Measurements from ENCODE around the gene DDI1. TPM values are rescaled to one million over a fixed set of nuclear protein-coding genes. Genes with fewer than 3 reads are reported as not detected.

Gene DDI1
- not detected for total RNA-seq (ENCODE audit: unreplicated experiment)
- long read RNA-seq: 0 reads

DNA sequence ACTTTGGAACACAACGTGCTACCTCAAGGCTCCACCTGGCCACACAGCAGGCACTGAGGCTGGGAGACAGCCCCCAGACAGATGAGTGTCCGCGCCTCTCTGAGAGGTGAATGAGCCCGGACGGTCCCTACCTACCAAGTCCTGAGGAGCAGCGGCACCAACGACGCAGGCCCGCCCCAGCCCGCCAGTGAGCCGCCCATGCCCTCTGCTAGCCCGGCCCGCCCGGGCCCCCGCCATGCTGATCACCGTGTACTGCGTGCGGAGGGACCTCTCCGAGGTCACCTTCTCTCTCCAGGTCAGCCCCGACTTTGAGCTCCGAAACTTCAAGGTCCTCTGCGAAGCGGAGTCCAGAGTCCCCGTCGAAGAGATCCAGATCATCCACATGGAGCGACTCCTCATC, at the start of gene DDI1:
Gene DDI1 (plus strand): TSS at position 53 of the 400 bp plus-strand sequence. CDS start 183 bp downstream, at position 236.
- Mint-ChIP-seq H3K27me3 (ENCODE audit: unreplicated experiment) (no peaks in the 10 kb centered on the region), H3K4me3 (ENCODE audit: unreplicated experiment) (no peak within 1 kb of the TSS), H3K36me3 (ENCODE audit: low read depth, unreplicated experiment) (peaks cover 7% of the 10 kb centered on the region), H3K9me3 (ENCODE audit: unreplicated experiment) (no peaks in the 10 kb centered on the region), H3K27ac (ENCODE audit: unreplicated experiment) (no peak within 1 kb of the TSS), H3K4me1 (ENCODE audit: unreplicated experiment) (no peaks in the 10 kb centered on the region)
- no peak for DNase-seq (ENCODE audit: low spot score)
- TF ChIP-seq, protein P1, sequence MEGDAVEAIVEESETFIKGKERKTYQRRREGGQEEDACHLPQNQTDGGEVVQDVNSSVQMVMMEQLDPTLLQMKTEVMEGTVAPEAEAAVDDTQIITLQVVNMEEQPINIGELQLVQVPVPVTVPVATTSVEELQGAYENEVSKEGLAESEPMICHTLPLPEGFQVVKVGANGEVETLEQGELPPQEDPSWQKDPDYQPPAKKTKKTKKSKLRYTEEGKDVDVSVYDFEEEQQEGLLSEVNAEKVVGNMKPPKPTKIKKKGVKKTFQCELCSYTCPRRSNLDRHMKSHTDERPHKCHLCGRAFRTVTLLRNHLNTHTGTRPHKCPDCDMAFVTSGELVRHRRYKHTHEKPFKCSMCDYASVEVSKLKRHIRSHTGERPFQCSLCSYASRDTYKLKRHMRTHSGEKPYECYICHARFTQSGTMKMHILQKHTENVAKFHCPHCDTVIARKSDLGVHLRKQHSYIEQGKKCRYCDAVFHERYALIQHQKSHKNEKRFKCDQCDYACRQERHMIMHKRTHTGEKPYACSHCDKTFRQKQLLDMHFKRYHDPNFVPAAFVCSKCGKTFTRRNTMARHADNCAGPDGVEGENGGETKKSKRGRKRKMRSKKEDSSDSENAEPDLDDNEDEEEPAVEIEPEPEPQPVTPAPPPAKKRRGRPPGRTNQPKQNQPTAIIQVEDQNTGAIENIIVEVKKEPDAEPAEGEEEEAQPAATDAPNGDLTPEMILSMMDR (IDR thresholded peaks at IDR 0.05; ENCODE audit: unreplicated experiment): no peak

DNA sequence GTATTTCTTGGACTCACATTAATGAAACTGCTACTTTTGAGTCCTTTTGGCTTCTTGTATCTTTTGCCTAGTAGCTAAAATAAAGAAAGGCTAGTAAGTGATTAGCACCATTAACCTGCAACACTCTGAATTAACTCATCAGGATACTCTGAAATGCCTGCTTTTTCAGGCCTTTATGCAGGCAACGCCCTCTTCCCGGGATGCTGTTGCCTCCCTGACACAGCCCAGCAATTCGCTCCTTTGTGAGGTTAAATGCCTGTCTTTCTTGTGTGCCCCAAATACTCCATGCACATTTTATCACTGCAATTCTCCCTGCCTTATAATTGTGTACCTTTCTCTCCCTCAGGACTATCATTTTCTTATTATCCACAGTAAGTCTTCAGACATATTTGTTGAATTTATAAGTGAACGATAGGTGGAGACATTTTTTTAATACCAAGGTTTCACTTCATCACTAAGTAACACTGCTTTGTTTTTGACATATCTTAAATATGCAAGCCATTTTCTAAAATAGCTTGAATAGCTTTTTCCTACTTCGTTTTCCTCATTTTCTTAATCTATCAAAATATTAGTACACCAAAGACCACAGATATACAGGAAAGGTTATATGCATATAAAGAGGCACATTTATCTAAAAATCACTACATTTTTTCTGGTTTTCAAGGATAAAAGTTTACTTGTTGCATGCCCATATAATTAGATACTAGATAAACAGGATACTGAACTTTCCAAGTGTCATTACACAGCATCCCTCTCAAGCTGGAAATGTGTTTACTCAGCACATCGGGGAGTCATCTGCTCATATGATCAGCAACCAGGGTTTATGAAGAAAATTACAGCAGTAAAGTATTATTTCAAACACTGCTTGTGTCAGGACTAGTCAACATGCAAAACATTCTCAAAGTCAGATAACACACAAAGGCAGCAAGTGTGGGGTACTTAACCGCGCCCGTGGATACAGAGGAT, 48.5 kb upstream of the DDI1 start:
- Mint-ChIP-seq H3K27ac (ENCODE audit: unreplicated experiment) (no peak overlapping the region), H3K36me3 (ENCODE audit: low read depth, unreplicated experiment) (no peaks in the 10 kb centered on the region), H3K4me3 (ENCODE audit: unreplicated experiment) (no peak overlapping the region), H3K27me3 (ENCODE audit: unreplicated experiment) (peaks cover 2% of the 10 kb centered on the region), H3K9me3 (ENCODE audit: unreplicated experiment) (no peaks in the 10 kb centered on the region), H3K4me1 (ENCODE audit: unreplicated experiment) (no peaks in the 10 kb centered on the region)
- no peak for DNase-seq (ENCODE audit: low spot score)
- TF ChIP-seq, protein P1 (IDR thresholded peaks at IDR 0.05; ENCODE audit: unreplicated experiment): no peak

DNA sequence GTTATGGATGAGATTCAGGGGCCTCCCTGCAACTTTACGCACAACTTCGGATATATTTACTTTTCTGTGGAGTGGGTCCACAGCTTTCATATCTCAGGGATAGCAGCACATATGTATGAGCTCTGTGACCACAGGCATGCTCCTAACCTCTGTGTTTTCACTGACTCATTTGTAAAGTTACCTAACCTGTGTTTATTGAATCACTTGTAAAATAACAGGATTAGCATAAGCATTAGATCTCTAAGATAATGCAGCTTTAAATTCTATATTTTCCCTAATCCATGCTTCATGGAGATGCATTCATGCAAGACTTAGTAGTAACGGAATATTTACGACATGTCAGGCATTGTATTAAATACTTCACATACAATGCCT, 47.9 kb upstream of the DDI1 start:
- H3K36me3 Mint-ChIP-seq (ENCODE audit: low read depth, unreplicated experiment): no peaks in the 10 kb centered on the region
- peaks cover 2% of the 10 kb centered on the region for H3K27me3 Mint-ChIP-seq (ENCODE audit: unreplicated experiment)
- TF ChIP-seq, protein P1 (IDR thresholded peaks at IDR 0.05; ENCODE audit: unreplicated experiment): no peak
- no peak overlapping the region for H3K4me3 Mint-ChIP-seq (ENCODE audit: unreplicated experiment)
- H3K27ac Mint-ChIP-seq (ENCODE audit: unreplicated experiment): no peak overlapping the region
- no peaks in the 10 kb centered on the region for H3K4me1 Mint-ChIP-seq (ENCODE audit: unreplicated experiment)
- DNase-seq (ENCODE audit: low spot score): no peak
- H3K9me3 Mint-ChIP-seq (ENCODE audit: unreplicated experiment): no peaks in the 10 kb centered on the region

DNA sequence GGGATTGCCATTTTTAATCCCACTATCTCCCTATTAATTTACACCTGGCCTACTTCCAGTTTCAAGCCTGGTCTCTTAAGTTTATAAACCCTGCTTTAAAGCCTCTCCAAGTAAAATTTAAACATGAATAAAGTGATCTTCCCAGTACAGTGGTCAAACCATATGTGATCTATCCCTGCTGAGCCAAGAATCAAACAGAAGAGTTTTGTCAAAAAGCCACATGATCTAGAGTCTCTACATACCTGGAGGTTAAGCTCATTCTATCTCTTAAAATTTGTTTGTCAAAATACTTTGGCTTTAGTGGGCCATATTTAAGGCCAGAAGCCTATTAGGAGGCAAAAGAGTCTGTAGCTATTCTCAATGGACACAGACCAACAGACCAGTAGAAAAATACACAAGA, 42.9 kb upstream of the DDI1 start:
- Mint-ChIP-seq H3K4me1 (ENCODE audit: unreplicated experiment) (no peaks in the 10 kb centered on the region), H3K36me3 (ENCODE audit: low read depth, unreplicated experiment) (no peaks in the 10 kb centered on the region), H3K27me3 (ENCODE audit: unreplicated experiment) (peaks cover 2% of the 10 kb centered on the region), H3K27ac (ENCODE audit: unreplicated experiment) (no peak overlapping the region), H3K4me3 (ENCODE audit: unreplicated experiment) (no peak overlapping the region), H3K9me3 (ENCODE audit: unreplicated experiment) (no peaks in the 10 kb centered on the region)
- TF ChIP-seq, protein P1 (IDR thresholded peaks at IDR 0.05; ENCODE audit: unreplicated experiment): no peak
- DNase-seq (ENCODE audit: low spot score): no peak

DNA sequence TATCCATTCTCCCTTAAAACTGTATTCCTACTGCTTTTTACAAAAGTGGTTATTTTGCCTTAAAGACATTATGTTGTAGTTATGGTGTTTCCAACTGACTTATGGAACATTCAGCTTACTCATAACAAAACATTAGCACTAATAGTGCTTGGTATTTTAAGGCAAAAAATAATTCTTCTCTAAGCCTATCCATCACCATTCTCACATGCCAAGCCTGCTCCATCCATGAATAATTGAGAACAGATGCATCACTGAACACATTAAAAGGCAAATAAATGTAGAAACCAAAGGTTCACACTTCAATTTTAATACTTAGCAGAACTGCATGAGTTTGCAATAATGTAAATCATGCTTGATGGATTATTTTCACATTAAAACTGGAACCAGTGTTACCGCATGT, 42.3 kb upstream of the DDI1 start:
- no peaks in the 10 kb centered on the region for H3K4me1 Mint-ChIP-seq (ENCODE audit: unreplicated experiment)

More for the DNA sequence above, 42.3 kb upstream of the DDI1 start:
- DNase-seq (ENCODE audit: low spot score): no peak
- Mint-ChIP-seq H3K27ac (ENCODE audit: unreplicated experiment) (no peak overlapping the region), H3K36me3 (ENCODE audit: low read depth, unreplicated experiment) (no peaks in the 10 kb centered on the region), H3K9me3 (ENCODE audit: unreplicated experiment) (no peaks in the 10 kb centered on the region), H3K4me3 (ENCODE audit: unreplicated experiment) (no peak overlapping the region), H3K27me3 (ENCODE audit: unreplicated experiment) (peaks cover 2% of the 10 kb centered on the region)
- TF ChIP-seq, protein P1 (IDR thresholded peaks at IDR 0.05; ENCODE audit: unreplicated experiment): no peak

All from endothelial cell (in vitro differentiated cells).